Measurements from ENCODE around the gene SORBS1. TPM values are rescaled to one million over a fixed set of nuclear protein-coding genes. Genes with fewer than 3 reads are reported as not detected.
A peak's percentile ranks its signal among the peaks of the same experiment; 100 is the strongest.

SORBS1 gene
- total RNA-seq, 2 donors from 2014 or later, result 465 to 617 TPM

DNA sequence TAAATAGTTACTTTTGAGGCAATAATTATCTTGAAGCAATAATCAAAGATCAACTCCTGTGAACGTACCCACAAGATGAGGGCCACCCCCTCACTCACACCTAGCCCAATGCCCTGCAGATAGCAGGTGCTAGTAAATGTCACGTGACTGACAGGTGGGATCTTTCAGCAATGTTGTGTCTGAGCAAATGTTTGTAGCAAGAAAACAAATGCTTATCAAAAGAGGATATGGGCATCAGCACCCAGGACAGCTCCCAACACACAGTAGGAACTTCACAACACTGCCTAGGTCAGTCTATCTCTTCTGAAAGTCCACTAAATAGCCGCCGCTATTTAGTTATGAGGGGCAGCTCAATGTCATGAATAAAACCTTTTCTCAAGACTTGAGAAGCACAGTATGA, 149.5 kb downstream of the SORBS1 start:
- intact Hi-C loops (cut with DNase I), result no loop called here
- no peak for ATAC-seq
- DNase-seq, result no peak

- intact Hi-C loops (cut with DNase I), result no loop called here
- no peak for DNase-seq
- ATAC-seq, result peak in 1 of 2 donors; percentile 16
Observed at GRCh38 chr10:95408983-95409873, 151.9 kb downstream of the SORBS1 start.

DNA sequence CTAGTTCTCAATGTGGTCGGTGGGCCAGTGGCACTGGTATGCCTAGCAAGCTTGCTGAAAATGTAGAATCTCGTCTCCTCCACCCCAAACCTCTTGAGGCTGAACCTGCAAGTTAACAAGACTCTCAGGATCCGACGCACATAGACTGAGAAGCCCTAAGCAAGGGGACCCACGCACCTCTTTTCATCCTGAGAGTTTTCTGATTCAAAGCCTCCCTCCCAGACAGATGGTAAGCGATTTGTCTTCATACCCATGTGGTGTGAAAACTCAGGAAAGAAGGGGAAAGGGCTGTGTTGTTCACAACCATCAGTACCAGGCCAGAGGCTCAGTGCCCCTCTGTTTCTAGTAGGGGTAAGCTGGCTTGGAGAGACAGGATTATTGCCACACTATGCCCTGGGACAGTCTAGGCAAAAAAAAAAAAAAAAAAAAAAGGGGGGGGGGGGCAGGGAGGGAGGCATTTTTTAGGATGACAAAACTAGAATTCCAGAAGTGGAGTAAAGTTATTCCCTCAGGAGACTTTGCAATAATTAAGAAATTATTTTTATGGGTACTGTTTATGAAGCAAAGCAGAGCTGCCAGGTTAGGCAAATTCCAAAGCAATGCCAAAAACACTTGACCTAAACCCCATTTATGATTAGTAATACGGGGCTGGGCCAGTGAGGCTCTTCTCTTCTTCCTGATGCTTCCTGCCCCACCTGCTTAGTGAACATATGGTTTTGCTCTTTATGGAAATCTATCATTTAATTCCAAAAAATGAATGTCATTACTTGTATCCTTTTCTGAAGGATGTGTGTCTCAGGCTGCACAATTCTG, 152.8 kb downstream of the SORBS1 start:
- DNase-seq, result no peak
- ATAC-seq, result peak in 1 of 2 donors; percentile 25

DNA sequence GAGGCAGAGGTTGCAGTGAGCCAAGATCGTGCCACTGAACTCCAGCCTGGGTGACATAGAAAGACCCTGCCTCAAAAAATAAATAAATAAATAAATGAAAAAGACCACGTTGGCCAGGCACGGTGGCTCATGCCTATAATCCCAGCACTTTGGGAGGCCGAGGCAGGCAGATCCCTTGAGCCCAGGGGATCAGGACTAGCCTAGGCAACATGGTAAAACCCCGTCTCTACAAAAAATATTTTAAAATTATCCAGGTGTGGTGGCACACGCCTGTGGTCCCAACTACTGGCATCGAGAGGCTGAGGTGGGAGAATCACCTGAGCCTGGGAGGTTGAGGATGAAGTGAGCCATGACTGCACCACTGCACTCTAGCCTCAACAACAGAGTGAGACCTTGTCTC, 153.6 kb downstream of the SORBS1 start:
- no peak for ATAC-seq
- intact Hi-C loops (cut with DNase I), result no loop called here
- DNase-seq, result no peak

More for the DNA sequence above, 152.8 kb downstream of the SORBS1 start:
- intact Hi-C loops (cut with DNase I), result no loop called here

DNA sequence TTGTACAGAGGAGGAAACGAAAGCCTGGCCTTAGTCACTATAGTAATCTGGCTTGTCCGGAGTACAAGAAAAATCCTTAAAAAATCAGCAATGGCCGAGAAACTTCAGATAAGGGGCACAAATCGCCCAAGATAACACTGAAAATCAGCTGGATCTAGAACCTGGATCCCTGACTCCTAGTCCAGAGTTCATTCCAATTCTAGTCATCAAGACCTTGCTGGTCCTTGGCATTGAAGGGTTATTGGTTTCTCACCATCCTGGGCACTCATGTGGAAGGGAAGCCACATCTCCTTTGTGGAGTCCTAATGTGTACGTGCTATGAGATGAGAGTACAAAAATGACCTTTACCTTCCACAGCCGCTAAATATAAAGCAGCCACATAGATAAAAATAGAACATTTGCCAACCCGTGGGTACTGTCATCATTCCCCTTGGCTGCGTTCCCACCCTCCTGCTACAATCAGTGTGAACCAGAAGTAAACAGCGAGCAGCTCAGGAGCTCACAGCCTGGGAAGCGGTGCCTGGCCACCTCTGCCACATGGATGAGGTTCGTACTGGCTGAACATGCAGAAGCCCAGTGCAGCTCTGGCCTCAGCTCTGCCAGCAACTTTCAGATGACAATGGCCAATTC, 154.4 kb downstream of the SORBS1 start:
- DNase-seq (peak; percentile 84), ATAC-seq (peak; percentile 62 to 68)
- intact Hi-C loops (cut with DNase I), result no loop called here

DNA sequence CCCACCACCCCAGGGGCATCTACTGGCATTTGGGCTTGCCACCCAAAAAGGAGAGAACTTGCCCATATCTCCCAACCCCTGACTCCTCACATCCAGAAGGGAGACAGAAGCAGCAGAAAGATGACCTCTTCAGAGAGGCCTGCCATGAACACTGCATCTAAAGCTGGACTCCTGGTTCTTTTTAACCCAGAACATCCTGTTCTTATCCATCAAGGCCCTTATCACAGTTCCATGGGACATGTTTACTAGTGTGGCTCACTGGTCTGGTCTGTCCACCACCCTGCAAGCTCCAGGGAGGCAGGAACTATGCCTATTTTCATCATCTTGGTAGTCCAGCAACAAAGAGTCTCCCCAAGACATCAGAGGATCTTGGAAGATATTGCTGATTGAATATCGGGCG, 155.5 kb downstream of the SORBS1 start:
- ATAC-seq (peak in 1 of 2 donors; percentile 14), DNase-seq (no peak)
- intact Hi-C loops (cut with DNase I), result no loop called here

DNA sequence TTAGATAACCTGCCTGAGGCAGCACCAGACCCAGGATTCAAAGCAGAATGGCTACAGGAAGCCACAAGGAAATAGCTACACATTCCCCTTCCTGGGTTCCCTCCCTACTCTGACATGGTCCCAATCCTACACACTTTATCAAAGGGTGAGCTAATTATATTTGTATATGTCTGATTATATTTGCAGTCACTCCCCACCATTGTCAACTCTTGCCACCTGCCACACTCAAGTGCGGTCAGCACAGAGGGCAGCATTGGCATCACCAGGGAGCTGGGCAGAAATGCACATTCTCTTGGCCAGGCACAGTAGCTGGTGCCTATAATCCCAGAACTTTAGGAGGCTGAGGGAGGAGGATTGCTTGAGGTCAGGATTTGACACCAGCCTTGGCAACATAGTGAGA, 156.3 kb downstream of the SORBS1 start:
- intact Hi-C loops (cut with DNase I), result no loop called here
- ATAC-seq (no peak), DNase-seq (no peak)

DNA sequence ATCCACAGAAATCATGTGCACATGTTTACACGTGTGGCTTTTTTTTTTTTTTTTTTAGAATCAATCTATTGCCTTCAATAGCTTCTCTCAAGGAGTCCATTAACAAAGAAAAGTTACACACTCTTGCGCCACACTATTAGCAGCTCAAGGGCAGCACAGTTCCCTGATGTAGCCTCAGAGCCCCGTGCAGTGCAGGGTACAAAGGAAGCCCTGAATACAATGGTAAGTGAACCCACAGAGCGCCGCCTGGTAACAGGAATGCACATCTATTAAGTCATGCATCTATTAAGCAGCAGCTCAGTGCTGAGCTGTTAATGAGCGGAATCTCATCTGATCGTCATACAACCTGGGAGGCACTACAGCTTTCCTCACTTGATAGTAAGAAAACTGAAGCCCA, 156.7 kb downstream of the SORBS1 start:
- intact Hi-C loops (cut with DNase I), result no loop called here
- no peak for DNase-seq
- peak; percentile 21 to 27 for ATAC-seq

DNA sequence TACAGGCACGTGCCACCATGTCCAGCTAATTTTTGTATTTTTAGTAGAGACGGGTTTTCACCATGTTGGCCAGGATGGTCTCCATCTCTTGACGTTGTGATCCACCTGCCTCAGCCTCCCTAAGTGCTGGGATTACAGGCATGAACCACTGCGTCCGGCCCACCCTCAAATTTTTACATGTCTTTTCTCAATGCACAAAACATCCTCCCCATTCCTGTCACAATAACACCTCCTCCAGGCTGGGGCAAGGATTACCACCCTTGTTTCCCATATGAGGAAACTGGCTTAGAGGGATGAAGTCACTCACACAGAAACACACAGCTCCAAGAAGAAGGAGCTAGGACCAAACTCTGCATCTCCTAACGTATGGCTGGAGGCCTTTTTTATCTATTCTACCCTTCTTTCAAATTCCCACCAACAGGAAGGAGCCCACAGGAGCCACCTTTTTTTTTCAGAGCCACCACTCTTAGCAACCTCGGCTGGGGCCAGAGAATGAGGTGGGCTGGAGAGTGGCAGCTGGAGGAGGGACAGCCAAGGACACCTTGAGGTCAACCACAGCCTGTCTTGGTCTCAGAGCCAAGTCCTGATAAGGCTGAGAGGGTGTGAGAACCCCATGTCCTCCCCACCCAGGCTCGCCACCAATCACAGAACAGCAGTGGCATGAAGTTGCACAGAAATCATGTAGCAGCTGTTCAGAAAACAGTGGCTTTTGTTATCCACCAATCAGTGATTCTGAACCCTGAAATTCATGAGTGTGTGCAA, 157.3 kb downstream of the SORBS1 start:
- intact Hi-C loops (cut with DNase I), result no loop called here
- ATAC-seq (peak; percentile 79 to 82), DNase-seq (peak; percentile 58)

GRCh38 chr10:95401704-95402469, 159.3 kb downstream of the SORBS1 start:
- intact Hi-C loops (cut with DNase I), result no loop called here
- DNase-seq, result no peak
- ATAC-seq, result no peak

DNA sequence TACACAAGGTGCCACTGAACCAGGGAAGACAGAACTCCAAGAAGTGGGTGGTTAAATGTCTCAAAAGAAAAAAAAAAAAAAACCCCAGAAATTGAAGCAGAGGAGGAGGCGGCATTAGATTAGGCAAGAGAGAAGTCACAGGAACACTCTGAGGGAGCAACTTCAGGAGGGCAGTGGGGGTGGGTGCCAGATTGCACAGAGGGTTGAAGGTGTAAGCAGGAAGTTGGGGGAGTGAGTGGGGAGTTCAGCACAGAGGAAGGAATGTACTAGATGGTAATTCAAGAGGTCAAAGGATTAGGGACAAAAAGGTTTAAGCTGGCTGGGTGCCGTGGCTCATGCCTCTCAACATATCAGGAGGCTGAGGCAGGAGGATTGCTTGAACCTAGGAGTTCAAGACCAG, 160.4 kb downstream of the SORBS1 start:
- ATAC-seq (no peak), DNase-seq (no peak)
- intact Hi-C loops (cut with DNase I), result no loop called here

DNA sequence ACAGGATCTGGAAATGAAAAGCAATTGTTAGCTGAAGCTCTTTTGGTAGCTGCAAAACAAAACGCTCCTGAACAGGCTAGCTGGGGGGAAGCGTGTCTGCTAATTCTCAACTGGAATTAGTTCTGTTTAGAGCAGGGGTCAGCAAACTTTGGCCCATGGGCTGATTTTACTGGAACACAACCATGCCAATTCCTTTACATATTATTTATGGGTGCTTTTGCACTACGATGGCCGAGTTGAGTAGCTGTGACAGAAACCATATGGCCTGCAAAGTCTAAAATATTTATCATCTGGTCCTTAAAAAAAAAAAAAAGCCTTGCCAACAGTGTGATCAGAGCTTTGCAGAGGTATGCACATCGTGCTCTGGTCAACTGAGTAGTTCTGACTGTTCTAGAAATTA, 162.0 kb downstream of the SORBS1 start:
- DNase-seq (no peak), ATAC-seq (no peak)
- intact Hi-C loops (cut with DNase I), result no loop called here

DNA sequence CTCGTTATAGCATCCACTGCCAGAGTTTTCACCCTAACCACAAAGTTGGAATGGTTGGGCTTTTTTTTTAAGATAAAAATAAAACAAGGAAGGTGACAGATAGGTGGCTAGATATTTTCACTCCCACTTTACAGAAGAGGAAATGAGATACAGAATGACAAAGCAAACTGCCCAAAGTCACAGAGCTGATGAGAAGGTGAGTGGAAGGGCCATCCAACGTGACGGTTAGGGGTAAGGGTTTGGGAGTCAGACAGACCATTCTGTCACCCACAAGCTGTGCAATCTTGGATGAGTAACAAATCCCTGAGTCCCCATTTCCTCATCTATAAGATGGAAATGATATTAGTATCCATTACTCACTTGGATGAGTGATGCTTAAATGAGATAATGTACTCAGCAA, 163.4 kb downstream of the SORBS1 start:
- DNase-seq (no peak), ATAC-seq (no peak)
- intact Hi-C loops (cut with DNase I), result no loop called here

DNA sequence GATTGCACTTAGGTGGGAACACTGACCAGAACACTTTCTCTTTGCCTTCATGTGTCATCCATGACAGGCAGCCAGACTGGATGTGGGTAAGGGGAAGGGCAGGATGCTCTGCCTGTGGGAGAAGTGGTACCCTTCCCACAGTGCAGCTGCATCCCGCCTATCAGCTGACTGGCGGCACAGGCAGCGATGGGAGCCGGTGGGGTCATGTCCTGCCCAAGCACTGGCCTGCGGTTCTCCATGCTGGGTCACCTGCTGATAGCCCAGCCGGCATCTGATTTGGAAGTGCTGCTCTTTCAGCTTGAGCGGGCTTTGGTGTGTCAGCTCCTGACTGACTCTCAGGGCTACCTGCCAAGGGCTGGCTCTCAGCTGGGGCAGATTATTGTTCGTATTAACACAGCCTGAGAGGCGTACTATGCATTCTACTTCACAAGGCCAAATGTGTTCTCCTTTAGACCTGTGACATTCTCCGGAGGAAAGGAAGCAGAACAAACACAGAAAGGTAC, 165.2 kb downstream of the SORBS1 start:
- intact Hi-C loops (cut with DNase I), result no loop called here
- ATAC-seq (peak; percentile 42 to 63), DNase-seq (peak; percentile 65)

- intact Hi-C loops (cut with DNase I), result no loop called here
- DNase-seq (no peak), ATAC-seq (no peak)
Observed at GRCh38 chr10:95394161-95394880, 166.8 kb downstream of the SORBS1 start.

- intact Hi-C loops (cut with DNase I), result no loop called here
- ATAC-seq (peak in 1 of 2 donors; percentile 10), DNase-seq (no peak)
Observed at GRCh38 chr10:95392681-95393164, 168.4 kb downstream of the SORBS1 start.

- DNase-seq (no peak), ATAC-seq (no peak)
- intact Hi-C loops (cut with DNase I), result no loop called here
Observed at GRCh38 chr10:95392217-95392584, 169.0 kb downstream of the SORBS1 start.

All from left cardiac atrium (tissue), 4 donors.